Body of pancreas (tissue), 4 donors: Measurements from ENCODE around the gene LRIF1.

Source experiments
- POLR2A ChIP-seq, 3 donors: fragments of 450-650 bp; IDR thresholded peaks; one replicate each; pipeline ENCODE4 v1.6.1; 2016; ENCODE audit warnings: antibody characterized with exemption in 3 of 3, mild to moderate bottlenecking in 2 of 3
- TF ChIP-seq, protein P1 (sequence below), 7 experiments: fragments of 450-650 bp in 4 of 7; fragments of 200-600 bp in 3 of 7; sonication (generic) in 3 of 7; IDR thresholded peaks; one replicate each; pipeline ENCODE4 v1.5.1; 2016 to 2019; ENCODE audit warnings: antibody characterized with exemption in 7 of 7

DNA sequence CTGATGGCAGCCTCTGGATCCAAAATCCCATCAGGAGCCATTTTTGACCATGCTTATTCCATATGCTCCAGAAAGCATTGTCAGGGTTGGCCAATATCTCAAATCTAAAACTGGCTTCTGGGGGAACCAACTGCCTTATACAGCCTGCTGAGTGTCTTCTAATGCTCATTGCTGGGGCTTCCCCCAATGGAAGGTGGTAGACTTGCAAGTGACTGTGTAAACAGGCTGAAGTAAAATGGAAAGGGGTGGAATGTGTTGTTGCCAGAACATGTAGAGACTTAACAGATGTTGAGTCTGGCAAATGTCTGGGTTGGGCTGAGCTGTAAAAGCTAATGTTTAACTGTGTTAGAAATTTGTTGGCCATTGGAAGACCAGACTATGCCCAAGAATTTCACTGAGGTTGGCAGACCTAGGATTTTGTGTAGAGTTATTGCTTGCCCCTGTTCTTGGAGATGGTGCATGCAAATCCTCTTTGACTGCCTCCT lies 22.7 kb upstream of the LRIF1 start:
- TF ChIP-seq, protein P1, sequence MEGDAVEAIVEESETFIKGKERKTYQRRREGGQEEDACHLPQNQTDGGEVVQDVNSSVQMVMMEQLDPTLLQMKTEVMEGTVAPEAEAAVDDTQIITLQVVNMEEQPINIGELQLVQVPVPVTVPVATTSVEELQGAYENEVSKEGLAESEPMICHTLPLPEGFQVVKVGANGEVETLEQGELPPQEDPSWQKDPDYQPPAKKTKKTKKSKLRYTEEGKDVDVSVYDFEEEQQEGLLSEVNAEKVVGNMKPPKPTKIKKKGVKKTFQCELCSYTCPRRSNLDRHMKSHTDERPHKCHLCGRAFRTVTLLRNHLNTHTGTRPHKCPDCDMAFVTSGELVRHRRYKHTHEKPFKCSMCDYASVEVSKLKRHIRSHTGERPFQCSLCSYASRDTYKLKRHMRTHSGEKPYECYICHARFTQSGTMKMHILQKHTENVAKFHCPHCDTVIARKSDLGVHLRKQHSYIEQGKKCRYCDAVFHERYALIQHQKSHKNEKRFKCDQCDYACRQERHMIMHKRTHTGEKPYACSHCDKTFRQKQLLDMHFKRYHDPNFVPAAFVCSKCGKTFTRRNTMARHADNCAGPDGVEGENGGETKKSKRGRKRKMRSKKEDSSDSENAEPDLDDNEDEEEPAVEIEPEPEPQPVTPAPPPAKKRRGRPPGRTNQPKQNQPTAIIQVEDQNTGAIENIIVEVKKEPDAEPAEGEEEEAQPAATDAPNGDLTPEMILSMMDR (IDR thresholded peaks at IDR 0.05): no peak
- no peak for TF ChIP-seq POLR2A (IDR thresholded peaks at IDR 0.05)
